Fibroblast of skin of left quadriceps (primary cell): ENCODE results near the gene ING4.

Source experiments
- DNase-seq, 2 experiments: peaks; one replicate each; pipeline ENCODE4 v3.0.0-alpha.2; 2013; ENCODE audit warnings: low read depth in 2 of 2

ING4 gene

GRCh38 chr12:6688543-6688998, 25.7 kb upstream of the ING4 start:
- DNase-seq: no peak

GRCh38 chr12:6685814-6686213, 22.9 kb upstream of the ING4 start:
- no peak for DNase-seq

- no peak for DNase-seq
These were observed 21.7 kb upstream of the ING4 start for GRCh38 chr12:6684609-6685008.

- DNase-seq: no peak
These were observed 14.0 kb upstream of the ING4 start for GRCh38 chr12:6676962-6677361.

- no peak for DNase-seq
These were observed 9.2 kb upstream of the ING4 start for GRCh38 chr12:6672143-6672542.

GRCh38 chr12:6667559-6668210, 4.8 kb upstream of the ING4 start:
- DNase-seq: no peak

- no peak for DNase-seq
These were observed 3.3 kb upstream of the ING4 start for GRCh38 chr12:6666211-6666610.

GRCh38 chr12:6664902-6665301, 2.0 kb upstream of the ING4 start:
- no peak for DNase-seq

GRCh38 chr12:6662602-6662905, 365 bp downstream of the ING4 start:
- no peak for DNase-seq

- DNase-seq: no peak
These were observed 8.9 kb downstream of the ING4 start for GRCh38 chr12:6653987-6654386.

GRCh38 chr12:6653342-6653741, 9.6 kb downstream of the ING4 start:
- no peak for DNase-seq

GRCh38 chr12:6652391-6652790, 10.5 kb downstream of the ING4 start:
- no peak for DNase-seq

GRCh38 chr12:6650832-6651231, 12.1 kb downstream of the ING4 start:
- DNase-seq: no peak

GRCh38 chr12:6647083-6647604, 15.8 kb downstream of the ING4 start, which contains the start of gene ACRBP:
ACRBP (minus strand) TSS chr12:6647432; CDS start chr12:6647366, 66 bp downstream.
- DNase-seq: no peak

- DNase-seq: no peak
These were observed 16.4 kb downstream of the ING4 start for GRCh38 chr12:6646276-6647082.

- DNase-seq: no peak
These were observed 18.0 kb downstream of the ING4 start for GRCh38 chr12:6644903-6645302.

GRCh38 chr12:6644257-6644596, 18.7 kb downstream of the ING4 start:
- no peak for DNase-seq

GRCh38 chr12:6643569-6644256, 19.2 kb downstream of the ING4 start:
- DNase-seq: no peak

- DNase-seq: no peak
These were observed 21.8 kb downstream of the ING4 start for GRCh38 chr12:6641131-6641530.

GRCh38 chr12:6640497-6640896, 22.4 kb downstream of the ING4 start:
- DNase-seq: no peak

- DNase-seq: no peak
These were observed 23.6 kb downstream of the ING4 start for GRCh38 chr12:6639151-6639801.

- no peak for DNase-seq
These were observed 24.6 kb downstream of the ING4 start for GRCh38 chr12:6638305-6638704.
